GM23338 (cell line): ENCODE results near the gene RPGRIP1. TPM values are rescaled to one million over a fixed set of nuclear protein-coding genes. Genes with fewer than 3 reads are reported as not detected.

Experiments
- ATAC-seq: fragments of 200-7000 bp; cut with Tn5 transposase; 3 replicates; pipeline ENCODE4 v1.9.1; 2020
- DNase-seq: peaks from one replicate; pipeline ENCODE4 v3.0.0-alpha.2; 2015; ENCODE audit warnings: low spot score
- H2AFZ ChIP-seq: fragments of 200-600 bp; sonication (generic); 2 replicates; pipeline ENCODE4 v1.8.0; 2016; ENCODE audit warnings: antibody characterized with exemption, mild to moderate bottlenecking, moderate library complexity
- H3F3A ChIP-seq: fragments of 200-600 bp; sonication (generic); replicated peaks from 2 replicates; pipeline ENCODE4 v1.8.0; 2017; ENCODE audit warnings: antibody characterized with exemption, mixed run types, low read depth
- H3K27ac ChIP-seq: fragments of 200-600 bp; sonication (generic); 2 replicates; pipeline ENCODE4 v1.6.1; 2016; ENCODE audit warnings: low read depth
- H3K27me3 ChIP-seq: fragments of 200-600 bp; sonication (generic); 2 replicates; pipeline ENCODE4 v1.8.0; 2016; ENCODE audit warnings: mild to moderate bottlenecking, mixed run types, moderate library complexity; ENCODE audit not compliant: insufficient read depth
- H3K36me3 ChIP-seq: fragments of 200-600 bp; sonication (generic); 2 replicates; pipeline ENCODE4 v1.8.0; 2016; ENCODE audit warnings: mild to moderate bottlenecking; ENCODE audit not compliant: insufficient read depth
- H3K4me1 ChIP-seq: fragments of 200-600 bp; sonication (generic); 2 replicates; pipeline ENCODE4 v1.8.0; 2016; ENCODE audit warnings: mild to moderate bottlenecking, moderate library complexity; ENCODE audit not compliant: insufficient read depth
- H3K4me2 ChIP-seq: fragments of 200-600 bp; sonication (generic); 2 replicates; pipeline ENCODE4 v1.7.1; 2017; ENCODE audit warnings: mixed run types
- H3K4me3 ChIP-seq: fragments of 200-600 bp; sonication (generic); 2 replicates; pipeline ENCODE4 v1.6.1; 2016; ENCODE audit warnings: mixed run types
- H3K79me2 ChIP-seq: fragments of 200-600 bp; sonication (generic); replicated peaks from 2 replicates; pipeline ENCODE4 v1.8.0; 2017; ENCODE audit warnings: mild to moderate bottlenecking; ENCODE audit not compliant: insufficient read depth
- H3K9me2 ChIP-seq: fragments of 200-600 bp; sonication (generic); 2 replicates; pipeline ENCODE4 v1.8.0; 2017; ENCODE audit not compliant: insufficient read depth
- H4K20me1 ChIP-seq: fragments of 200-600 bp; sonication (generic); replicated peaks from 2 replicates; pipeline ENCODE4 v1.8.0; 2017; ENCODE audit warnings: mild to moderate bottlenecking; ENCODE audit not compliant: insufficient read depth
- H3K27ac Mint-ChIP-seq: 2 replicates; pipeline ENCODE4 v1.8.0; 2020; ENCODE audit warnings: inconsistent platforms, mild to moderate bottlenecking, moderate library complexity, mixed read lengths
- H3K27me3 Mint-ChIP-seq: 3 replicates; pipeline ENCODE4 v1.8.0; 2022; ENCODE audit warnings: low read depth, mild to moderate bottlenecking, moderate library complexity, mixed read lengths, inconsistent platforms; ENCODE audit not compliant: insufficient read depth, poor library complexity
- H3K36me3 Mint-ChIP-seq: 3 replicates; pipeline ENCODE4 v1.8.0; 2021; ENCODE audit warnings: low read depth, mild to moderate bottlenecking, inconsistent platforms, moderate library complexity, mixed read lengths
- H3K4me1 Mint-ChIP-seq: 3 replicates; pipeline ENCODE4 v1.8.0; 2020; ENCODE audit warnings: mild to moderate bottlenecking, inconsistent platforms, mixed read lengths
- H3K4me3 Mint-ChIP-seq: 3 replicates; pipeline ENCODE4 v1.8.0; 2021; ENCODE audit warnings: moderate library complexity, mild to moderate bottlenecking, inconsistent platforms, mixed read lengths
- H3K9me3 Mint-ChIP-seq: 3 replicates; pipeline ENCODE4 v1.8.0; 2020; ENCODE audit warnings: moderate library complexity, mild to moderate bottlenecking, inconsistent platforms, mixed read lengths
- EZH2 ChIP-seq: fragments of 200-600 bp; sonication (generic); IDR thresholded peaks from one replicate; pipeline ENCODE4 v1.8.0; 2017; ENCODE audit warnings: antibody characterized with exemption, mild to moderate bottlenecking, low read depth; ENCODE audit not compliant: unreplicated experiment
- JUNB ChIP-seq: IDR thresholded peaks from one replicate; pipeline ENCODE4 v1.6.1; 2016; ENCODE audit warnings: antibody characterized with exemption; ENCODE audit not compliant: unreplicated experiment
- NANOG ChIP-seq: IDR thresholded peaks from 2 replicates; pipeline ENCODE4 v1.6.1; 2016; ENCODE audit warnings: antibody characterized with exemption, borderline replicate concordance
- STAT1 ChIP-seq: IDR thresholded peaks from one replicate; pipeline ENCODE4 v1.6.1; 2016; ENCODE audit warnings: antibody characterized with exemption; ENCODE audit not compliant: unreplicated experiment
- polyA plus RNA-seq: library from polyadenylated mRNA; unstranded; fragments of >200 nt; fragmentation: Nextera tagmentation; extraction: Ambion mirVana; gene quantifications from 2 replicates; pipeline ENCODE4 v1.2.1, GENCODE V29; 2016
- total RNA-seq: library from RNA; depleted of rRNA; stranded (reverse); fragments of >200 nt; shearing (Covaris generic); gene quantifications from 2 replicates; pipeline ENCODE4 v1.2.3, GENCODE V29; 2014
- TF ChIP-seq, protein P1 (sequence below): IDR thresholded peaks from 2 replicates; pipeline ENCODE4 v1.6.1; 2016; ENCODE audit warnings: antibody characterized with exemption
- TF ChIP-seq, protein P2 (sequence below), 2 experiments: fragments of 200-600 bp in 1 of 2; sonication (generic) in 1 of 2; conservative IDR thresholded peaks; 2 replicates each; pipeline versions ENCODE4 v1.5.1 to v1.6.1; 2016 to 2017; ENCODE audit warnings: antibody characterized with exemption in 2 of 2, low read depth in 2 of 2, mild to moderate bottlenecking in 2 of 2, moderate library complexity in 1 of 2

RPGRIP1 gene
- total and polyA plus RNA-seq, 2 experiments from 2014 or later, result 0.24 to 1.6 TPM

DNA sequence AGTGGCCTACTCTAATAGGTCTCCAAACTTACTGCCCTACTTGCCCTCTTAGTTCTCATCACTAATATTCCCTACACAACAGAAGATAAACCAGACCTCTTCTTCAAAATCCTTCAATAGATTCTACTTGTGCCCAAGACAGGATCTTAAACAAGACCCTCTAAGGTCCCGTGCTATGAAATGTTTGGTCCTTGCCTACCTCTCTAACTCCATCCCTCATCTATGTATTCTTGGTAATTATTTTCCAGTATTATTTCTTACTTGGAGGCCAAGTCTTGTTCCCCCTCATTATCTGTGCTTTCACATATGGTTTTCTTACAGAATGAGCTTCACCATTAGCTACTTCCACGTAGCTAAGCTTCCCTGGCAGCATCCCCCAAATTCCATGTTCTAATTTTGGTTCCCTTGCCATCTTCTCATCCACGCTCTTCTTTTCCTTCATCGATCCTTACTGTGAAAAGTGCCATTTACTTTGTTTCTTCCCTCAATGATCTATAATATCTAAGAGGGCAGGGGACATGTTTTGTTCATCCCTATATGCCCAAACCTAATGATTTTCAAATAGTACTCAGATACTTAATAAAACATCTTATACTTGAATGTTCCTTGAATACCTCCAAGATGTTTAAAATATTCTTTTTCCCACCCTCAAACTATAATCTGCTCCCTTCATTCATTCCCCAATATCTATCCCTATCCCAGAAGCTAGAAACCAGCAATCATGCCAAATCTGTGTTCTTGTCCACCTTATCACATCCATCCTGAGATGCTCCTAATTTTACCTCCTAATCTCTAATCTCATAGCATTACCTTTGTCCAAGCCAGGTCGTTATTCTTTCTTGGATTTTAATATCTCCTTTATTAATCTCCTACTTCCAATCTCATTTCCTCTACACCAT, 20.7 kb upstream of the RPGRIP1 start:
- H3K27me3 Mint-ChIP-seq, result peaks cover 14% of the 10 kb centered on the region
- Histone ChIP-seq H3K9me2 (no peaks in the 10 kb centered on the region), H3K4me2 (peak overlapping the region; percentile 65), H4K20me1 (peaks cover 88% of the 10 kb centered on the region), H3K36me3 (peaks cover 83% of the 10 kb centered on the region), H3F3A (peaks cover 26% of the 10 kb centered on the region), H3K27ac (peak overlapping the region; percentile 42), H3K4me3 (peak overlapping the region; percentile 19), H3K27me3 (no peaks in the 10 kb centered on the region), H3K4me1 (peaks cover 22% of the 10 kb centered on the region; the same call in 1 of the 2 replicates), H2AFZ (no peak overlapping the region), H3K79me2 (peaks cover 100% of the 10 kb centered on the region)
- ATAC-seq (no peak), DNase-seq (no peak)
- H3K4me1 Mint-ChIP-seq, result peaks cover 63% of the 10 kb centered on the region
- H3K36me3 Mint-ChIP-seq, result peaks cover 97% of the 10 kb centered on the region
- TF ChIP-seq EZH2 (no peak), STAT1 (no peak), NANOG (no peak)
- TF ChIP-seq, protein P1, sequence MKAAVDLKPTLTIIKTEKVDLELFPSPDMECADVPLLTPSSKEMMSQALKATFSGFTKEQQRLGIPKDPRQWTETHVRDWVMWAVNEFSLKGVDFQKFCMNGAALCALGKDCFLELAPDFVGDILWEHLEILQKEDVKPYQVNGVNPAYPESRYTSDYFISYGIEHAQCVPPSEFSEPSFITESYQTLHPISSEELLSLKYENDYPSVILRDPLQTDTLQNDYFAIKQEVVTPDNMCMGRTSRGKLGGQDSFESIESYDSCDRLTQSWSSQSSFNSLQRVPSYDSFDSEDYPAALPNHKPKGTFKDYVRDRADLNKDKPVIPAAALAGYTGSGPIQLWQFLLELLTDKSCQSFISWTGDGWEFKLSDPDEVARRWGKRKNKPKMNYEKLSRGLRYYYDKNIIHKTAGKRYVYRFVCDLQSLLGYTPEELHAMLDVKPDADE, result no peak
- no peaks in the 10 kb centered on the region for H3K9me3 Mint-ChIP-seq
- no peak overlapping the region for H3K27ac Mint-ChIP-seq
- H3K4me3 Mint-ChIP-seq, result peak overlapping the region; percentile 49

DNA sequence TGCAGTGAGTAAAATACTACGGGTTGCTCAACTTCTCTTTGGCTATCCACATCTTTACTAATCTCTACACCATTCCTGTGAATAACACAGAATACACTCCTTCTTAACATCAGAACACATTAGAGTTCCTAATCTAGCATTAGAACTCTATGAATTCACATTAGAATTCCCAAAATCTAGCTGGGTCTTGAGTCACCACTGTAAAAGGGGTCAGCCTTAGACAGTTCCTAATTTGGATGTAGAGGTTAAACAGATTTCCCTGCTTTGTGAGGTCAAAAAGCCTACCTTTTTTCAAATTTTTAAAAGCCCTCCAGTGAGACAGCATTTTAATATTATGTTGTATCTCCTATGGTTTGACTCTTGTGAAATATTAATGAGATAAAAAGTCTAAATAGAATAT, 18.1 kb upstream of the RPGRIP1 start:
- Histone ChIP-seq H3K79me2 (peaks cover 100% of the 10 kb centered on the region), H3K36me3 (peaks cover 65% of the 10 kb centered on the region), H3K9me2 (no peaks in the 10 kb centered on the region), H3F3A (peaks cover 21% of the 10 kb centered on the region), H2AFZ (no peak overlapping the region), H3K4me2 (peak overlapping the region; percentile 40), H3K4me3 (peak overlapping the region; percentile 24; the same call in 1 of the 2 replicates), H3K27me3 (no peaks in the 10 kb centered on the region), H3K27ac (no peak overlapping the region), H3K4me1 (peaks cover 43% of the 10 kb centered on the region), H4K20me1 (peaks cover 87% of the 10 kb centered on the region)
- Mint-ChIP-seq H3K4me3 (peak overlapping the region; percentile 45), H3K9me3 (no peaks in the 10 kb centered on the region), H3K36me3 (peaks cover 97% of the 10 kb centered on the region), H3K27ac (no peak overlapping the region), H3K4me1 (peaks cover 76% of the 10 kb centered on the region), H3K27me3 (peaks cover 10% of the 10 kb centered on the region)
- ATAC-seq (no peak), DNase-seq (no peak)
- TF ChIP-seq, protein P1, result no peak
- TF ChIP-seq, protein P2, sequence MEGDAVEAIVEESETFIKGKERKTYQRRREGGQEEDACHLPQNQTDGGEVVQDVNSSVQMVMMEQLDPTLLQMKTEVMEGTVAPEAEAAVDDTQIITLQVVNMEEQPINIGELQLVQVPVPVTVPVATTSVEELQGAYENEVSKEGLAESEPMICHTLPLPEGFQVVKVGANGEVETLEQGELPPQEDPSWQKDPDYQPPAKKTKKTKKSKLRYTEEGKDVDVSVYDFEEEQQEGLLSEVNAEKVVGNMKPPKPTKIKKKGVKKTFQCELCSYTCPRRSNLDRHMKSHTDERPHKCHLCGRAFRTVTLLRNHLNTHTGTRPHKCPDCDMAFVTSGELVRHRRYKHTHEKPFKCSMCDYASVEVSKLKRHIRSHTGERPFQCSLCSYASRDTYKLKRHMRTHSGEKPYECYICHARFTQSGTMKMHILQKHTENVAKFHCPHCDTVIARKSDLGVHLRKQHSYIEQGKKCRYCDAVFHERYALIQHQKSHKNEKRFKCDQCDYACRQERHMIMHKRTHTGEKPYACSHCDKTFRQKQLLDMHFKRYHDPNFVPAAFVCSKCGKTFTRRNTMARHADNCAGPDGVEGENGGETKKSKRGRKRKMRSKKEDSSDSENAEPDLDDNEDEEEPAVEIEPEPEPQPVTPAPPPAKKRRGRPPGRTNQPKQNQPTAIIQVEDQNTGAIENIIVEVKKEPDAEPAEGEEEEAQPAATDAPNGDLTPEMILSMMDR (conservative IDR thresholded peaks at IDR 0.05; ENCODE audit: low read depth in 2 of 2), result no peak
- no peak for TF ChIP-seq JUNB
